ENCODE results near the gene HNRNPA1.
"Not testable (repeated sequence)": the region's sequence is repeated elsewhere in the genome, so short reads cannot be mapped to it uniquely, and the experiment has no call there.

HNRNPA1 gene

GRCh38 chr12:54306925-54307741 lies 26.6 kb downstream of the HNRNPA1 start:
- Histone ChIP-seq H3K36me3 (ENCODE audit: control insufficient read depth, insufficient read depth, low read length) (no peaks in the 10 kb centered on the region), H3K27ac (ENCODE audit: low read depth, low read length) (no peak overlapping the region), H3K4me1 (ENCODE audit: control insufficient read depth, insufficient read depth, low read length) (no peaks in the 10 kb centered on the region), H3K4me3 (ENCODE audit: low read length) (no peak overlapping the region), H3K27me3 (ENCODE audit: control insufficient read depth, insufficient read depth, low read length) (no peaks in the 10 kb centered on the region), H3K9ac (ENCODE audit: low read length) (no peak overlapping the region)

- H3K36me3 ChIP-seq (ENCODE audit: control insufficient read depth, insufficient read depth, low read length): no peaks in the 10 kb centered on the region
- no peak overlapping the region for H3K4me3 ChIP-seq (ENCODE audit: low read length)
- H3K4me1 ChIP-seq (ENCODE audit: control insufficient read depth, insufficient read depth, low read length): no peaks in the 10 kb centered on the region
- no peak overlapping the region for H3K9ac ChIP-seq (ENCODE audit: low read length)
- no peak overlapping the region for H3K27ac ChIP-seq (ENCODE audit: low read depth, low read length)
- no peaks in the 10 kb centered on the region for H3K27me3 ChIP-seq (ENCODE audit: control insufficient read depth, insufficient read depth, low read length)
Measured at GRCh38 chr12:54311051-54311450, 30.5 kb downstream of the HNRNPA1 start.

- H3K36me3 ChIP-seq (ENCODE audit: control insufficient read depth, insufficient read depth, low read length): not testable (repeated sequence)
Measured at GRCh38 chr12:54312309-54312708, 31.8 kb downstream of the HNRNPA1 start.

GRCh38 chr12:54321363-54321762 lies 40.8 kb downstream of the HNRNPA1 start:
- Histone ChIP-seq H3K4me3 (ENCODE audit: low read length) (no peak overlapping the region), H3K36me3 (ENCODE audit: control insufficient read depth, insufficient read depth, low read length) (no peaks in the 10 kb centered on the region), H3K27me3 (ENCODE audit: control insufficient read depth, insufficient read depth, low read length) (no peaks in the 10 kb centered on the region), H3K9ac (ENCODE audit: low read length) (no peak overlapping the region), H3K27ac (ENCODE audit: low read depth, low read length) (no peak overlapping the region), H3K4me1 (ENCODE audit: control insufficient read depth, insufficient read depth, low read length) (no peaks in the 10 kb centered on the region)

More at GRCh38 chr12:54312309-54312708, 31.8 kb downstream of the HNRNPA1 start:
- H3K4me3 ChIP-seq (ENCODE audit: low read length); H3K9ac ChIP-seq (ENCODE audit: low read length); H3K27me3 ChIP-seq (ENCODE audit: control insufficient read depth, insufficient read depth, low read length); H3K27ac ChIP-seq (ENCODE audit: low read depth, low read length); H3K4me1 ChIP-seq (ENCODE audit: control insufficient read depth, insufficient read depth, low read length): not testable (repeated sequence)

GRCh38 chr12:54324617-54325441 lies 44.3 kb downstream of the HNRNPA1 start, which contains the start of gene COPZ1:
Gene COPZ1 (plus strand): TSS chr12:54325131. CDS start chr12:54325164, 33 bp downstream.
- peak within 1 kb of the TSS; percentile 87 for H3K9ac ChIP-seq (ENCODE audit: low read length)
- no peaks in the 10 kb centered on the region for H3K36me3 ChIP-seq (ENCODE audit: control insufficient read depth, insufficient read depth, low read length)
- H3K27ac ChIP-seq (ENCODE audit: low read depth, low read length): peak within 1 kb of the TSS; percentile 82
- H3K4me3 ChIP-seq (ENCODE audit: low read length): peak within 1 kb of the TSS; percentile 86
- peaks cover 5% of the 10 kb centered on the region for H3K4me1 ChIP-seq (ENCODE audit: control insufficient read depth, insufficient read depth, low read length)
- H3K27me3 ChIP-seq (ENCODE audit: control insufficient read depth, insufficient read depth, low read length): no peaks in the 10 kb centered on the region

GRCh38 chr12:54325442-54326109 lies 45.0 kb downstream of the HNRNPA1 start:
- H3K4me1 ChIP-seq (ENCODE audit: control insufficient read depth, insufficient read depth, low read length): peaks cover 11% of the 10 kb centered on the region
- H3K9ac ChIP-seq (ENCODE audit: low read length): peak overlapping the region; percentile 87
- not testable (repeated sequence) for H3K36me3 ChIP-seq (ENCODE audit: control insufficient read depth, insufficient read depth, low read length)

GRCh38 chr12:54328595-54329337 lies 48.2 kb downstream of the HNRNPA1 start:
- H3K27me3 ChIP-seq (ENCODE audit: control insufficient read depth, insufficient read depth, low read length): no peaks in the 10 kb centered on the region

More at GRCh38 chr12:54325442-54326109, 45.0 kb downstream of the HNRNPA1 start:
- Histone ChIP-seq H3K27ac (ENCODE audit: low read depth, low read length) (peak overlapping the region; percentile 82), H3K4me3 (ENCODE audit: low read length) (peak overlapping the region; percentile 86)
- H3K27me3 ChIP-seq (ENCODE audit: control insufficient read depth, insufficient read depth, low read length): not testable (repeated sequence)

GRCh38 chr12:54329759-54330158 lies 49.2 kb downstream of the HNRNPA1 start:
- no peak overlapping the region for H3K27ac ChIP-seq (ENCODE audit: low read depth, low read length)
- no peaks in the 10 kb centered on the region for H3K36me3 ChIP-seq (ENCODE audit: control insufficient read depth, insufficient read depth, low read length)
- H3K27me3 ChIP-seq (ENCODE audit: control insufficient read depth, insufficient read depth, low read length): no peaks in the 10 kb centered on the region
- H3K4me3 ChIP-seq (ENCODE audit: low read length): no peak overlapping the region
- no peak overlapping the region for H3K9ac ChIP-seq (ENCODE audit: low read length)
- peaks cover 12% of the 10 kb centered on the region for H3K4me1 ChIP-seq (ENCODE audit: control insufficient read depth, insufficient read depth, low read length)

More at GRCh38 chr12:54328595-54329337, 48.2 kb downstream of the HNRNPA1 start:
- Histone ChIP-seq H3K4me1 (ENCODE audit: control insufficient read depth, insufficient read depth, low read length) (peaks cover 12% of the 10 kb centered on the region), H3K27ac (ENCODE audit: low read depth, low read length) (no peak overlapping the region), H3K36me3 (ENCODE audit: control insufficient read depth, insufficient read depth, low read length) (no peaks in the 10 kb centered on the region), H3K4me3 (ENCODE audit: low read length) (no peak overlapping the region), H3K9ac (ENCODE audit: low read length) (no peak overlapping the region)

GRCh38 chr12:54330442-54330841 lies 49.9 kb downstream of the HNRNPA1 start:
- Histone ChIP-seq H3K9ac (ENCODE audit: low read length) (no peak overlapping the region), H3K4me3 (ENCODE audit: low read length) (no peak overlapping the region), H3K27me3 (ENCODE audit: control insufficient read depth, insufficient read depth, low read length) (no peaks in the 10 kb centered on the region), H3K36me3 (ENCODE audit: control insufficient read depth, insufficient read depth, low read length) (no peaks in the 10 kb centered on the region), H3K27ac (ENCODE audit: low read depth, low read length) (no peak overlapping the region), H3K4me1 (ENCODE audit: control insufficient read depth, insufficient read depth, low read length) (peaks cover 12% of the 10 kb centered on the region)

GRCh38 chr12:54331461-54331860 lies 50.9 kb downstream of the HNRNPA1 start:
- H3K36me3 ChIP-seq (ENCODE audit: control insufficient read depth, insufficient read depth, low read length): no peaks in the 10 kb centered on the region
- H3K4me3 ChIP-seq (ENCODE audit: low read length): no peak overlapping the region
- H3K9ac ChIP-seq (ENCODE audit: low read length): no peak overlapping the region
- H3K27ac ChIP-seq (ENCODE audit: low read depth, low read length): no peak overlapping the region
- peaks cover 12% of the 10 kb centered on the region for H3K4me1 ChIP-seq (ENCODE audit: control insufficient read depth, insufficient read depth, low read length)
- H3K27me3 ChIP-seq (ENCODE audit: control insufficient read depth, insufficient read depth, low read length): no peaks in the 10 kb centered on the region

- Histone ChIP-seq H3K36me3 (ENCODE audit: control insufficient read depth, insufficient read depth, low read length) (no peaks in the 10 kb centered on the region), H3K4me1 (ENCODE audit: control insufficient read depth, insufficient read depth, low read length) (peaks cover 30% of the 10 kb centered on the region), H3K27ac (ENCODE audit: low read depth, low read length) (no peak overlapping the region)
Measured at GRCh38 chr12:54333420-54334034, 53.0 kb downstream of the HNRNPA1 start.

More at GRCh38 chr12:54333420-54334034, 53.0 kb downstream of the HNRNPA1 start:
- no peak overlapping the region for H3K4me3 ChIP-seq (ENCODE audit: low read length)
- no peaks in the 10 kb centered on the region for H3K27me3 ChIP-seq (ENCODE audit: control insufficient read depth, insufficient read depth, low read length)
- H3K9ac ChIP-seq (ENCODE audit: low read length): no peak overlapping the region
